NCI-H2227 (cell line): ENCODE results near the gene GXYLT1.
"Not testable (repeated sequence)": the region's sequence is repeated elsewhere in the genome, so short reads cannot be mapped to it uniquely, and the experiment has no call there.

Source experiments
- DNase-seq: peaks from one replicate; lab custom pipeline; 2025; ENCODE audit not compliant: unreplicated experiment; lab: John Stamatoyannopoulos, UW

The GXYLT1 gene

DNA sequence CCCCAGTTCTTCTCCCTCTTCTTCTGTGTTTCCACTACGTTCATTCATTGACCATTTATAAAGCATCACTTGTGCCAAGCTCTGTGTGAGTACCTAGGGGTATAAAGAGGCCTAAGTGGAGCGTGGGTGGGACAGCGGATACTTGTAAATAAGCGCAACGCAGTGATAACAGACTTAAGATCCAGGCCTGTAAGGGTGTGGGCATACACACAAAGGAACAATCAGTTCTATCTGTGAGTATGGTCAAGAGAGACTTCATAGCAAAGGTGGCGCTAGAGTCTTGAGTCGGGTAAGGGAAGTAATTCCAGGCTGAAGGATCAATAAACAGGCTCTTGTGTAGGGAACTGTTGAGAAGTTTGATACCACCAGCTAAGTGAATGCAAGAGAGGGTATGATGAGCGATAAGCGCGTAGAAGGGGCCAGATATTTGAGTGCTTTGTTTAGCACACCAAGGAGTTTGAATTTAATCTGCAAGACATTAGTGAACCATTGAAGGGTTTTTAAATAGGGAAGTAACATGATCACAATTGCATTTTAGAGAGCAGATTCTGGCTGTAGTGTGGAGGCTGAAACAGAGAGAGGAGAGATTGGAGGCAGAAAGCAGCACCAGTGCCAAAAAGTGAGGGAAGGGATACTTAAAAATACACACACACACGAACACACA lies 1.0 kb upstream of the GXYLT1 start:
- DNase-seq, result no peak

- no peak for DNase-seq
These were observed 499 bp upstream of the GXYLT1 start for GRCh38 chr12:42145197-42145549.

DNA sequence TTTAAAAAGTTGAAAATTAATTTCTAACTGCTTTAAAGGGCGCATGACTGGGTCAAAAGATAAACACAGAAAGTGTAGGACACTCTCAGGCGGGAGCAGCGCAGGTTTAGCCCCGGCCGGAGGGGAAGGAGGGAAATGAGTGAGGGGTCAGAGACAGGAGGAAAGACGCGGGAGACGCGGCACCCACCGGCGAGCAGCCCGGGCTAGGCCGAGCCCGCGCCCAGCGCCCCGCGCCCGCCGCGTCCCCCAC lies 591 bp downstream of the GXYLT1 start:
- DNase-seq, result no peak

DNA sequence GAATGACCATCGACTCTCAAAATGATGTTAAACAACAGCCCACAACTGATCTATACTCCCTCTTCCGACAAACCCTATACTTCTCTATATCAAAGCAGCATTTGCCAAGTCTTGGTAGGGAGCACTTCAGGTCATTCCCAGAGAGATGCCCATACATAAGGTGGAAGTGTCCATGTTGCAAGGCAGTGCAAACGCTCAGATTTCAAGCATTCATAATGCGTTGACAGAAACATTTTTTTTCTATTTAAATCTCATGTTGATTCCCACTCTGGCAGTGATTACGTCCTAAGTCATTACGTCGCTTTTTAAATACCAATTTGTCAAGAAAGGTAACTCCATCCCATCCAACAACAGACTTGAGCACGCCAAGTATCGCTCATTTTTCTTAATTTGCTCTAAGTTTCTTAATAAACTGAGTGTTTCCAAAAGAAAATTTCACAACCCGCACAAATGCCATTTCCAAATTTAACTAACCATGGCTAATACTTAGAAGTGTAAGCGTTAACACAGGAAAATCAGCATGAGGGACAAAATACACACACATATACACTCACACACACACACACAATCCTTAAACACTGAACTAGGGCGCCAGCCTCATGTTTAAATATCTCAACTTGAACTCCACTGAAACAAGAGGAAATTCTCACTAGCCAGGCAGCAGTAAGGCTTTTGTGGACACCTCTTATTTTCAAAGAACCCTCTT lies 1.1 kb downstream of the GXYLT1 start:
- peak; percentile 7 for DNase-seq

DNA sequence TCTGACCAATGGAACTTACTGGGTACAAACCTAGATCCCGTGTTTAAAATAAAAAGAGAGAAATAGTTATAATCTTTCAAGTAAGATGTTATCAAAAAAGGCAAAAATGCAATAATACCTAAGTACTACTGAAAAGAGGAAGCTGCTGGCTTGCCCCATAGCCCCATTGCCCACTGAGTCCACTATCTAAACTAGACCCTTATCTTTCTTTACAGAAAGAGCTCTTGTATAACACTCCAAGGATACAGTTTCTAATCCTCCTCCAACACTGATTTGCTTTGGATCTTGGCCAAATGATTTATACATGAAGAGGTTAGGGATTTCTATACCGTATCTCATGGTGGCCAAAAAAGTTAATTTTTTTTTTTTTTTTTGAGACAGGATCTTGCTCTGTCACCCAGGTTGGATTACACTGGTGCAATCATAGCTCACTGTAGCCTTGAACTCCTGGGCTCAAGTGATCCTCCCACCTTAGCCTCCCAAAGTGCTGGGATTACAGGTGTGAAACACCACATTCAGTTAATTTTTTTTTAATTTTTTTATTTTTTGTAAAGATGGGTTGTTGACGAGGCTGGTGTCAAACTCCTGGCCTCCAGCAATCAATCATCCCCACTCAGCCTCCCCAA lies 2.6 kb downstream of the GXYLT1 start:
- no peak for DNase-seq

GRCh38 chr12:42140901-42141300 lies 3.8 kb downstream of the GXYLT1 start:
- no peak for DNase-seq

DNA sequence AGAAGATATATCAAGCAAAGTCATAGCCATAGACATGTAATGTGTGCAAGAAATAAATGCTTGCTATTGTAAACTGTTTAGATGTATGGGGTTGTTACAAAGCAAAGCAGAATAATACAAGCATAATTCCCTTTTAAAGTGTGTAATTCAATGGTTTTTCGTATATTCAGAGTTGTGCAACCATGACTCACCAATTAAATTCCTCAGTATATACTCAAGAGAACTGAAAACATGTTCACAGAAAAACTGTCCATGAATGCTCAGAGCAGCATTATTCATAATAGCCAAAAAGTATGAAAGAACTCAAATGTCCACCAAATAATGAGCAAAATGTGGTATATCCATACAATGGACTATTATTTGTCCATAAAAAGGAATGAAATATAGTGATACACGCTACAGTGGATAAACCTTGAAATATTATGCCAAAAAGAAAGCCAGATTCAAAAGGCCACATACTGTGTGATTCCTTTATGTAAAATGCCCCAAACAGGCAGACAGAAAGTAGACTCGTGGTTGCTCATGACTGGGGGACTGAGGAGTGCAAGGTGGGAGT lies 9.3 kb downstream of the GXYLT1 start:
- DNase-seq, result no peak

- DNase-seq, result no peak
These were observed 13.8 kb downstream of the GXYLT1 start for GRCh38 chr12:42130672-42131402.

DNA sequence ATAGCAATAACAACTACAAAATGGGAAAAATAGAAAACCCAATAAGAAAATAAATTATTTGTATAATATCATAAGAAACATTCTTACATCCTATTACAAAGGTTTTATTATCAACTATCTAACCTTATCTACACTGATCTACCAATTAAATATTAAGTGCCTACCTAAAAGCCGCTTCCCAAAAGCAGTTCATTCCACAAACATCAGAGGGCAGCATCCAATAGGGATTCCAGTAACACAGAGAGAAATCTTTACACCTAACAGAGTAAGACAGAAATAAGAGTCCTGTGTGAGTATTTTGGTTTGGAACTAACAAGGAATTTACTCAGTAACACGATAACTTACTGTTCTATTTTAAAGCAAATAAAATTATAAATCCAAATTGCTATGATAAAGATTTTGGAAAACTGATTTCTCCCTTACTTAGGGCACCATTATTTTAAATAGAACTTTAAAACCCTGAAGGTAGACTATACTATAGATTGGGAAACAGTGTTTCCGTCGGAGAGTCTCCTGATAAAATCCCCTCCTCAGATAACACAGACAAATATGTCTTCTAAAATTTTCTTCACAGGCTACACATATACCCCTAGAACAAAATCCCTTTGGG lies 15.0 kb downstream of the GXYLT1 start:
- DNase-seq, result peak; percentile 42

- DNase-seq, result no peak
These were observed 15.8 kb downstream of the GXYLT1 start for GRCh38 chr12:42128888-42129287.

GRCh38 chr12:42128327-42128726 lies 16.3 kb downstream of the GXYLT1 start:
- DNase-seq, result no peak

DNA sequence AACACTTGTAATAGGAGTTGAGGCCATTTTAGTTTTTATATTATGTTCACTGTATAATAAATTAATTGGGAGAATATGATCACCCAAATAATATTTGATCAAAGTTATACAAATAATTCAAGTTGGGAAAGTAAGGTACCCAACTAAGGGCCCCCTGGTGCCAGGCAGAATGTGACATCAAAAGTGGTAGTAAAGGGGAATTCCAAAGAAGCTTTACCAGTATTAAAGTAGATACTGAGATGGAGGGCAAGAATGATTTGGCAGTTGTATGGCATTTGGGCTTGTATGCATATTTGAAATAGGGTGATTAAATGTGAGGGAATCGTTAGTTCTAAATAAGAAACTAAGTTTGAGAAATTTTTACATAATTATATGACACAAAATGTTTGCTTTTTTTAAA lies 17.7 kb downstream of the GXYLT1 start:
- no peak for DNase-seq

GRCh38 chr12:42125388-42125767 lies 19.3 kb downstream of the GXYLT1 start:
- DNase-seq, result no peak

- DNase-seq, result no peak
These were observed 19.8 kb downstream of the GXYLT1 start for GRCh38 chr12:42124764-42125387.

- no peak for DNase-seq
These were observed 25.5 kb downstream of the GXYLT1 start for GRCh38 chr12:42119085-42119633.

- DNase-seq, result no peak
These were observed 26.4 kb downstream of the GXYLT1 start for GRCh38 chr12:42118136-42118879.

- DNase-seq, result no peak
These were observed 35.6 kb downstream of the GXYLT1 start for GRCh38 chr12:42109031-42109430.

- not testable (repeated sequence) for DNase-seq
These were observed 37.9 kb downstream of the GXYLT1 start for GRCh38 chr12:42106791-42107190.

GRCh38 chr12:42104784-42105183 lies 39.9 kb downstream of the GXYLT1 start:
- DNase-seq, result no peak

GRCh38 chr12:42104087-42104486 lies 40.6 kb downstream of the GXYLT1 start:
- no peak for DNase-seq
